ENCODE measurements around the gene HECTD1. TPM values are rescaled to one million over a fixed set of nuclear protein-coding genes. Genes with fewer than 3 reads are reported as not detected.
"Not testable (repeated sequence)": the region's sequence is repeated elsewhere in the genome, so short reads cannot be mapped to it uniquely, and the experiment has no call there.

HECTD1 gene
- total RNA-seq, 1 donor from 2014 or later: 163 TPM

GRCh38 chr14:31190717-31191263 is 16.8 kb downstream of the HECTD1 start:
- Mint-ChIP-seq H3K36me3 (ENCODE audit: insufficient read depth) (peaks cover 13% of the 10 kb centered on the region), H3K4me1 (ENCODE audit: low read depth) (no peaks in the 10 kb centered on the region), H3K9me3 (ENCODE audit: low read depth) (no peaks in the 10 kb centered on the region), H3K27ac (no peak overlapping the region), H3K27me3 (no peaks in the 10 kb centered on the region), H3K4me3 (ENCODE audit: low read depth) (no peak overlapping the region)
- no peak for DNase-seq (ENCODE audit: low spot score, unreplicated experiment)
- TF ChIP-seq, protein P1, sequence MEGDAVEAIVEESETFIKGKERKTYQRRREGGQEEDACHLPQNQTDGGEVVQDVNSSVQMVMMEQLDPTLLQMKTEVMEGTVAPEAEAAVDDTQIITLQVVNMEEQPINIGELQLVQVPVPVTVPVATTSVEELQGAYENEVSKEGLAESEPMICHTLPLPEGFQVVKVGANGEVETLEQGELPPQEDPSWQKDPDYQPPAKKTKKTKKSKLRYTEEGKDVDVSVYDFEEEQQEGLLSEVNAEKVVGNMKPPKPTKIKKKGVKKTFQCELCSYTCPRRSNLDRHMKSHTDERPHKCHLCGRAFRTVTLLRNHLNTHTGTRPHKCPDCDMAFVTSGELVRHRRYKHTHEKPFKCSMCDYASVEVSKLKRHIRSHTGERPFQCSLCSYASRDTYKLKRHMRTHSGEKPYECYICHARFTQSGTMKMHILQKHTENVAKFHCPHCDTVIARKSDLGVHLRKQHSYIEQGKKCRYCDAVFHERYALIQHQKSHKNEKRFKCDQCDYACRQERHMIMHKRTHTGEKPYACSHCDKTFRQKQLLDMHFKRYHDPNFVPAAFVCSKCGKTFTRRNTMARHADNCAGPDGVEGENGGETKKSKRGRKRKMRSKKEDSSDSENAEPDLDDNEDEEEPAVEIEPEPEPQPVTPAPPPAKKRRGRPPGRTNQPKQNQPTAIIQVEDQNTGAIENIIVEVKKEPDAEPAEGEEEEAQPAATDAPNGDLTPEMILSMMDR (IDR thresholded peaks at IDR 0.05; ENCODE audit: unreplicated experiment): no peak

DNA sequence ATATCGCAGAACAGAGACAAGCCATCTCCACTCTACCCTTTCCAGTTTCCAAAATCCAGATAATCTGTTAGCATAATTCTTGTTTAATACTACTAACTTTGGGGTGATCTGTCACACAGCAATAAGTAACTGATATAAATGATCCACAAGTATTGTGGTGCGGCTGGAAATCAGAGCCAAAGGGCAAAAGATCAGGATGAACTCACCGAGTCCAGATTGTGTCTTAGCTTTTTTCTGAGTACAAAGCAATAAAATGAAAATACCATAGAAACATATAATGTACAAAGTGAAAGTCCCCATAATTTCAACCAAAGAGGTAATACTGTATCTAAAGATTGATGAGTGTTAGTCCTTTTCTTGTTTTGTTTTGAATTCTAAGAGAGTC is 17.4 kb downstream of the HECTD1 start:
- DNase-seq (ENCODE audit: low spot score, unreplicated experiment): no peak
- Mint-ChIP-seq H3K4me1 (ENCODE audit: low read depth) (no peaks in the 10 kb centered on the region), H3K4me3 (ENCODE audit: low read depth) (no peak overlapping the region), H3K9me3 (ENCODE audit: low read depth) (no peaks in the 10 kb centered on the region), H3K27ac (no peak overlapping the region), H3K36me3 (ENCODE audit: insufficient read depth) (peaks cover 13% of the 10 kb centered on the region), H3K27me3 (no peaks in the 10 kb centered on the region)
- TF ChIP-seq, protein P1 (IDR thresholded peaks at IDR 0.05; ENCODE audit: unreplicated experiment): no peak

DNA sequence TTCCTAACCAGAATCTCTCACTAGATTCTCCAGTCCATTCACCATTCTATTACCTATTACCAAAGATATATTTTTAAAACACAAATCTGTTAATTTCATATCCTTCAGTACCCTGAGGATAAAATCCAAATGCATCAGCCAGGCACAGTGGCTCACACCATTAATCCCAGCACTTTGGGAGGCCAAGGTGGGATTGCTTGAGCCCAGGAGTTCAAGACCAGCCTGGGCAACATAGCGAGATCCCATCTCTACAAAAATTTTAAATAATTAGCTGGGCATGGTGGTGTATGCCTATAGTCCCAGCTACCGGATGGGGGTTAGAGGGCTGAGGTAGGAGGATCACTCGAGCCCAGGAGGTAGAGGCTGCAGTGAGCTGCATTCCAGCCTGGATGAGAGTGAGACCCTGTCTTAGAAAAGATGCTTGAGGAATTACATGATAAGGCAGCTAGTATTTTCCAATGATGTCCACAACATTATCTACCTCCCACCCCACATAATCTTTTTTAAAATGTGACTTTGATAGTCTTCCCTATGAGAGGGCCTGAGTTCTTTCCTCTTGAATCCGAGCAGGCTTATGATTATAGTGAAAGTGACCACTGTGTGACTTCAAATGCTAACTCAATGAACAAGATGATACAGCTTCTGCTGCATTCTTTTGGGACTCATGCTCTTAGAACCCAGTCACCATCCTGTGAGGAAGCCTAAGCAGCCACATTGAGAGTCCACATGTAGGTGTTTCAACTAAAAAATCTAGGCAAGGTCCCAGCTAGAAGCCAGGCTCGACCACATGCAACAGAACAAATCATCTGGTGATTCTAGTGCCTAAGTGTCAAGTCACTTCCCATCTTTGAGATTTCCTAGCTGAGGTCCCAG is 18.0 kb downstream of the HECTD1 start:
- no peaks in the 10 kb centered on the region for H3K9me3 Mint-ChIP-seq (ENCODE audit: low read depth)
- no peak for DNase-seq (ENCODE audit: low spot score, unreplicated experiment)
- no peaks in the 10 kb centered on the region for H3K4me1 Mint-ChIP-seq (ENCODE audit: low read depth)
- H3K4me3 Mint-ChIP-seq (ENCODE audit: low read depth): no peak overlapping the region
- peaks cover 11% of the 10 kb centered on the region for H3K36me3 Mint-ChIP-seq (ENCODE audit: insufficient read depth)
- no peaks in the 10 kb centered on the region for H3K27me3 Mint-ChIP-seq
- H3K27ac Mint-ChIP-seq: peak overlapping the region; percentile 27
- TF ChIP-seq, protein P1 (IDR thresholded peaks at IDR 0.05; ENCODE audit: unreplicated experiment): no peak

DNA sequence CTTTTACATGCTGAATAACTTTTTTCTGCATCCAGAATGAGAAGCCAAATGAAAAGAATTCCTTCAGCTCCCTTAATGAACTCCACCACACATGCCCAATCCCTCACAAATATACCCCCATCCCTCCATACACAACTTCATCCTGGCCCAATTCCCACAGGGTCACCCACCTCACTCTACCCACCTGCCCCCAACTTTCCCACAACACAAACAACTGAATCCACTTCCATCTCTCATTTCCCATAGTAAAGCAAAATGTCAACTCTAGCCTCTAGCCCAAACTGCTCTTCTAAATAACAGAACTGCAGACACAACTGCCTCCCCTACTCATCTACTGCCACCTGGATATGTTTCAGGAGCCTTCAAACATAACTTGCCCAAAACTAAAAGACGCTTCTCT is 18.8 kb downstream of the HECTD1 start:
- Mint-ChIP-seq H3K27me3 (no peaks in the 10 kb centered on the region), H3K4me1 (ENCODE audit: low read depth) (no peaks in the 10 kb centered on the region), H3K36me3 (ENCODE audit: insufficient read depth) (peaks cover 10% of the 10 kb centered on the region), H3K4me3 (ENCODE audit: low read depth) (no peak overlapping the region), H3K27ac (peak overlapping the region; percentile 9), H3K9me3 (ENCODE audit: low read depth) (no peaks in the 10 kb centered on the region)
- TF ChIP-seq, protein P1 (IDR thresholded peaks at IDR 0.05; ENCODE audit: unreplicated experiment): no peak
- DNase-seq (ENCODE audit: low spot score, unreplicated experiment): no peak

- H3K27me3 Mint-ChIP-seq; H3K9me3 Mint-ChIP-seq (ENCODE audit: low read depth); H3K4me3 Mint-ChIP-seq (ENCODE audit: low read depth); H3K36me3 Mint-ChIP-seq (ENCODE audit: insufficient read depth); DNase-seq (ENCODE audit: low spot score, unreplicated experiment); H3K4me1 Mint-ChIP-seq (ENCODE audit: low read depth): not testable (repeated sequence)
- H3K27ac Mint-ChIP-seq: peak overlapping the region; percentile 13
Measured at GRCh38 chr14:31182016-31182415, 25.6 kb downstream of the HECTD1 start.
